A549 (cell line): Measurements from ENCODE around the gene ADAMTS13. TPM values are rescaled to one million over a fixed set of nuclear protein-coding genes. Genes with fewer than 3 reads are reported as not detected.

Experiments
- ATAC-seq, 2 experiments: fragments of 200-7000 bp in 1 of 2; fragments of >200 bp in 1 of 2; cut with Nextera tagmentation in 1 of 2; cut with Tn5 transposase in 1 of 2; 3 replicates each; pipeline versions ENCODE4 v1.8.0 to v1.9.1; 2018 to 2020; ENCODE audit warnings: mild to moderate bottlenecking in 1 of 2, moderate library complexity in 1 of 2
- CTCF ChIA-PET: fragments of 300-600 bp; sonication (Branson Sonifier 250); formaldehyde crosslinking; extraction: SDS; loops from one replicate; lab custom pipeline; 2021; ENCODE audit warnings: antibody characterized with exemption, inconsistent platforms; lab: Yijun Ruan, JAX
- POLR2A ChIA-PET: fragments of 350-600 bp; formaldehyde crosslinking; extraction: SDS; loops from one replicate; lab custom pipeline; 2021; ENCODE audit warnings: antibody characterized with exemption, inconsistent platforms; lab: Yijun Ruan, JAX
- DNase-seq, 2 experiments: peaks; one replicate each; pipeline versions ENCODE4 v3.0.0 to v3.0.0-alpha.2; 2011 to 2016; ENCODE audit warnings: low read depth in 1 of 2, low spot score in 1 of 2
- FAIRE-seq: peaks from 2 replicates; lab custom pipeline; 2011; peaks lifted over from hg19 to GRCh38; lab: Jason Lieb, UNC
- H3K27ac ChIP-seq, 2 experiments: fragments of >200 bp; sonication (Bioruptor Twin); formaldehyde crosslinking; 3 replicates each; pipeline ENCODE4 v1.5.1; 2016 to 2017
- H3K4me1 ChIP-seq: fragments of >200 bp; sonication (Bioruptor Twin); formaldehyde crosslinking; 3 replicates; pipeline ENCODE4 v1.6.1; 2016
- H3K4me2 ChIP-seq: fragments of >200 bp; sonication (Bioruptor Twin); formaldehyde crosslinking; 3 replicates; pipeline ENCODE4 v1.6.1; 2016
- H3K4me3 ChIP-seq: fragments of >200 bp; sonication (Bioruptor Twin); formaldehyde crosslinking; 3 replicates; pipeline ENCODE4 v1.5.1; 2016
- H3K9me3 ChIP-seq: fragments of >200 bp; sonication (Bioruptor Twin); formaldehyde crosslinking; 3 replicates; pipeline ENCODE4 v1.6.1; 2016
- ATOH8 ChIP-seq: fragments of 250-450 bp; sonication (Bioruptor Pico); IDR thresholded peaks from 2 replicates; pipeline ENCODE4 v1.5.0; 2020; ENCODE audit warnings: low read depth, mild to moderate bottlenecking, moderate library complexity
- BCL3 ChIP-seq: fragments of >200 bp; sonication (Bioruptor Twin); formaldehyde crosslinking; IDR thresholded peaks from 3 replicates; pipeline ENCODE4 v1.6.1; 2016
- CBX2 ChIP-seq: fragments of 200-600 bp; sonication (generic); IDR thresholded peaks from 2 replicates; pipeline ENCODE4 v1.6.1; 2016; ENCODE audit warnings: low read depth, mild to moderate bottlenecking, borderline replicate concordance
- CBX8 ChIP-seq: fragments of 200-600 bp; sonication (generic); IDR thresholded peaks from 2 replicates; pipeline ENCODE4 v1.6.1; 2016
- CEBPB ChIP-seq, 2 experiments: fragments of >200 bp in 1 of 2; sonication (Bioruptor Twin) in 1 of 2; formaldehyde crosslinking in 1 of 2; IDR thresholded peaks; 2 replicates each; pipeline ENCODE4 v1.6.1; 2012 to 2016
- E2F6 ChIP-seq: IDR thresholded peaks from 2 replicates; pipeline ENCODE4 v1.6.1; 2012; ENCODE audit warnings: low read depth, borderline replicate concordance
- EHMT2 ChIP-seq: fragments of 200-600 bp; sonication (generic); IDR thresholded peaks from 2 replicates; pipeline ENCODE4 v1.6.1; 2016; ENCODE audit warnings: antibody characterized with exemption, low read depth, mild to moderate bottlenecking, moderate library complexity
- ESRRA ChIP-seq: fragments of 150-350 bp; IDR thresholded peaks from 2 replicates; pipeline ENCODE4 v1.6.1; 2014; ENCODE audit warnings: mild to moderate bottlenecking, low read length, borderline replicate concordance
- GATA3 ChIP-seq: IDR thresholded peaks from 2 replicates; pipeline ENCODE4 v1.6.1; 2012; ENCODE audit warnings: borderline replicate concordance
- HOXB5 ChIP-seq: fragments of 250-450 bp; sonication (Bioruptor Pico); IDR thresholded peaks from 2 replicates; pipeline ENCODE4 v1.5.0; 2020; ENCODE audit warnings: mild to moderate bottlenecking, moderate library complexity
- KDM1A ChIP-seq: fragments of 200-600 bp; sonication (generic); IDR thresholded peaks from 2 replicates; pipeline ENCODE4 v1.6.1; 2016; ENCODE audit warnings: low read depth, mild to moderate bottlenecking
- KDM5A ChIP-seq: fragments of 200-600 bp; sonication (generic); IDR thresholded peaks from 2 replicates; pipeline ENCODE4 v1.6.1; 2016; ENCODE audit warnings: antibody characterized with exemption, mild to moderate bottlenecking
- MAFK ChIP-seq: fragments of 450-650 bp; IDR thresholded peaks from 2 replicates; pipeline ENCODE4 v1.6.1; 2014; ENCODE audit not compliant: partially characterized antibody
- MYC ChIP-seq: IDR thresholded peaks from 2 replicates; pipeline ENCODE4 v1.6.1; 2012; ENCODE audit warnings: mild to moderate bottlenecking, inconsistent platforms, low read length, improper control_type of control experiment, borderline replicate concordance
- NFE2L2 ChIP-seq: fragments of 150-350 bp; conservative IDR thresholded peaks from 2 replicates; pipeline ENCODE4 v1.6.1; 2014; ENCODE audit warnings: low read length
- NR3C1 ChIP-seq: fragments of >200 bp; sonication (Bioruptor Twin); formaldehyde crosslinking; IDR thresholded peaks from 3 replicates; pipeline ENCODE4 v1.6.1; 2017
- PHF8 ChIP-seq: fragments of 200-600 bp; sonication (generic); IDR thresholded peaks from 2 replicates; pipeline ENCODE4 v1.6.1; 2016; ENCODE audit warnings: low read depth, mild to moderate bottlenecking, antibody characterized with exemption, moderate library complexity, borderline replicate concordance
- POLR2A ChIP-seq: IDR thresholded peaks from 2 replicates; pipeline ENCODE4 v1.6.1; 2012; ENCODE audit warnings: mild to moderate bottlenecking, low read length
- RAD21 ChIP-seq, 2 experiments: fragments of >200 bp in 1 of 2; sonication (Bioruptor Twin) in 1 of 2; formaldehyde crosslinking in 1 of 2; IDR thresholded peaks in 1 of 2; conservative IDR thresholded peaks in 1 of 2; 2 replicates in 1 of 2; 3 replicates in 1 of 2; pipeline ENCODE4 v1.6.1; 2012 to 2018; ENCODE audit warnings: inconsistent platforms in 1 of 2
- RFX5 ChIP-seq: fragments of 450-650 bp; IDR thresholded peaks from 2 replicates; pipeline ENCODE4 v1.7.1; 2014; ENCODE audit warnings: antibody characterized with exemption, mild to moderate bottlenecking, moderate library complexity
- SMC3 ChIP-seq: fragments of >200 bp; sonication (Bioruptor Twin); formaldehyde crosslinking; IDR thresholded peaks from 3 replicates; pipeline ENCODE4 v1.6.1; 2018; ENCODE audit warnings: inconsistent platforms
- SREBF2 ChIP-seq: fragments of 450-650 bp; IDR thresholded peaks from 2 replicates; pipeline ENCODE4 v1.6.1; 2014; ENCODE audit warnings: mild to moderate bottlenecking, moderate library complexity
- TP53 ChIP-seq: fragments of 250-450 bp; sonication (Bioruptor Pico); IDR thresholded peaks from 2 replicates; pipeline ENCODE4 v1.5.0; 2021; ENCODE audit warnings: mild to moderate bottlenecking, moderate library complexity
- USF2 ChIP-seq: fragments of 450-650 bp; IDR thresholded peaks from 2 replicates; pipeline ENCODE4 v1.6.1; 2014; ENCODE audit warnings: antibody characterized with exemption
- ZFP36 ChIP-seq: fragments of 450-650 bp; IDR thresholded peaks from 2 replicates; pipeline ENCODE4 v1.6.1; 2014; ENCODE audit warnings: borderline replicate concordance; ENCODE audit not compliant: partially characterized antibody
- ZNF302 ChIP-seq: fragments of 250-450 bp; sonication (Bioruptor Pico); IDR thresholded peaks from 2 replicates; pipeline ENCODE4 v1.9.0; 2021; ENCODE audit warnings: inconsistent platforms, mild to moderate bottlenecking, moderate library complexity
- WGBS: methylation state at CpG from one replicate; pipeline ENCODE4 v1.1.6; 2017; ENCODE audit errors: missing lambda C conversion rate; 5-methylcytosine and 5-hydroxymethylcytosine counted together
- polyA plus RNA-seq, 4 experiments: library from polyadenylated mRNA; depleted of rRNA in 3 of 4; stranded (reverse); fragments of >200 nt; fragmentation: RNase III in 1 of 4; extraction: RNeasy Plus Mini Kit Qiagen cat#74134 plus additional on column Dnase treatment in 1 of 4; gene quantifications; 2 replicates in 3 of 4; 3 replicates in 1 of 4; pipeline ENCODE4 v1.2.3, GENCODE V29; 2011 to 2017

ADAMTS13 gene
- polyA plus RNA-seq, 2 of the 4 experiments (the other 2 are of a cell fraction), result 0.80 to 0.98 TPM

- no peak for FAIRE-seq
- CTCF ChIA-PET, result interaction anchor here (0.6 to 2.9 kb wide), 11 partner anchors 9 to 997 kb away, joined by 3 to 13 read pairs (median 4); no protein-coding TSS in a partner anchor
- TF ChIP-seq ZFP36 (peak; percentile 94), ATOH8 (no peak)
Measured at GRCh38 chr9:133430244-133430643, 8.1 kb downstream of the ADAMTS13 start.

GRCh38 chr9:133433351-133433843 is 11.2 kb downstream of the ADAMTS13 start:
- no peak overlapping the region for H3K4me3 ChIP-seq
- FAIRE-seq, result no peak
- WGBS, result 54% methylated on average over 7 of the region's 11 CpGs
- no peak for TF ChIP-seq SREBF2
- no peak for TF ChIP-seq KDM1A
- no peak for TF ChIP-seq RFX5
- TF ChIP-seq POLR2A, result no peak
- no peak for TF ChIP-seq MYC
- no peak for TF ChIP-seq USF2
- no peak for TF ChIP-seq HOXB5
- no peak for TF ChIP-seq NFE2L2
- no peak for TF ChIP-seq NR3C1
- no peak for TF ChIP-seq E2F6
- TF ChIP-seq CBX8, result no peak
- TF ChIP-seq CEBPB (IDR thresholded peaks at IDR 0.05), result no peak
- TF ChIP-seq BCL3, result no peak
- no peak for TF ChIP-seq CBX2
- no peak for TF ChIP-seq GATA3
- no peak for TF ChIP-seq TP53 (CRISPR knock-in tag)
- no peak for TF ChIP-seq MAFK
- no peak for TF ChIP-seq ATOH8
- TF ChIP-seq, all 56 proteins: peak for 0
- H3K9me3 ChIP-seq, result no peaks in the 10 kb centered on the region
- ChIA-PET CTCF (interaction anchor here (1.5 kb wide), 1 partner anchor 10 kb away, joined by 3 read pairs; no protein-coding TSS in a partner anchor), POLR2A (no interaction called here)
- no peak for DNase-seq
- no peak for ATAC-seq
- no peak overlapping the region for H3K27ac ChIP-seq
- no peak overlapping the region for H3K4me2 ChIP-seq
- no peaks in the 10 kb centered on the region; the same call in 2 of the 3 replicates for H3K4me1 ChIP-seq

More at GRCh38 chr9:133430244-133430643, 8.1 kb downstream of the ADAMTS13 start:
- WGBS, result 72% methylated on average over 1 of the region's 1 CpG
- Histone ChIP-seq H3K4me2 (no peak overlapping the region), H3K27ac (no peak overlapping the region), H3K4me1 (peaks cover 6% of the 10 kb centered on the region; the same call in 1 of the 3 replicates), H3K9me3 (no peaks in the 10 kb centered on the region), H3K4me3 (no peak overlapping the region)
- POLR2A ChIA-PET, result no interaction called here
- DNase-seq, result no peak
- ATAC-seq, result no peak

GRCh38 chr9:133436681-133437080 is 14.5 kb downstream of the ADAMTS13 start:
- no peak for ATAC-seq
- no peak overlapping the region for H3K4me2 ChIP-seq
- TF ChIP-seq NFE2L2 (no peak), MAFK (no peak), BCL3 (no peak), SMC3 (no peak), EHMT2 (no peak), RAD21 (conservative IDR thresholded peaks at IDR 0.05 in 1 of 2, IDR thresholded peaks at IDR 0.05 in 1 of 2) (no peak), MYC (no peak), KDM1A (no peak), ZNF302 (CRISPR knock-in tag) (no peak), KDM5A (no peak), ESRRA (no peak), HOXB5 (no peak), PHF8 (no peak), CBX8 (no peak), SREBF2 (no peak)
- TF ChIP-seq, all 56 proteins: peak for 0
- DNase-seq (no peak), FAIRE-seq (no peak)
- H3K4me3 ChIP-seq, result no peak overlapping the region
- POLR2A ChIA-PET, result no interaction called here
- no peaks in the 10 kb centered on the region for H3K9me3 ChIP-seq
- no peaks in the 10 kb centered on the region for H3K4me1 ChIP-seq
- no peak overlapping the region for H3K27ac ChIP-seq
- CTCF ChIA-PET, result interaction anchor here (1.2 to 2.3 kb wide), 2 partner anchors 8 to 30 kb away, joined by 4 to 9 read pairs; no protein-coding TSS in a partner anchor
- 59% methylated on average over 5 of the region's 16 CpGs for WGBS
